ENCODE data around the gene CPSF7.

CPSF7 gene

GRCh38 chr11:61413496-61413895 is 16.3 kb downstream of the CPSF7 start:
- H4K20me1 ChIP-seq (ENCODE audit: insufficient read depth, low read length) = peaks cover 40% of the 10 kb centered on the region
- peaks cover 97% of the 10 kb centered on the region for H3K36me3 ChIP-seq (ENCODE audit: insufficient read depth, low read length)
- DNase-seq (no peak), ATAC-seq (ENCODE audit: insufficient read depth, low read depth) (no peak)
- H3K79me2 ChIP-seq (ENCODE audit: insufficient read depth, low read length) = peaks cover 32% of the 10 kb centered on the region
- no peak overlapping the region for H2AFZ ChIP-seq (ENCODE audit: low read depth, low read length)
- H3K9me3 ChIP-seq (ENCODE audit: insufficient read depth, low read length, severe bottlenecking) = no peaks in the 10 kb centered on the region
- TF ChIP-seq CTCF (IDR thresholded peaks at IDR 0.05; ENCODE audit: borderline replicate concordance, extremely low read depth, low read length, poor library complexity, severe bottlenecking) = no peak
- H3K27me3 ChIP-seq (ENCODE audit: insufficient read depth, low read length, poor library complexity) = no peaks in the 10 kb centered on the region
- H3K27ac ChIP-seq (ENCODE audit: low read length) = no peak overlapping the region
- no peaks in the 10 kb centered on the region for H3K4me1 ChIP-seq (ENCODE audit: insufficient read depth, low read length)
- no peak overlapping the region for H3K9ac ChIP-seq (ENCODE audit: low read depth, low read length)
- H3K4me2 ChIP-seq (ENCODE audit: insufficient read depth, low read length) = no peak overlapping the region
- H3K4me3 ChIP-seq (ENCODE audit: low read depth in 1 of 2, low read length in 2 of 2) = no peak overlapping the region

DNA sequence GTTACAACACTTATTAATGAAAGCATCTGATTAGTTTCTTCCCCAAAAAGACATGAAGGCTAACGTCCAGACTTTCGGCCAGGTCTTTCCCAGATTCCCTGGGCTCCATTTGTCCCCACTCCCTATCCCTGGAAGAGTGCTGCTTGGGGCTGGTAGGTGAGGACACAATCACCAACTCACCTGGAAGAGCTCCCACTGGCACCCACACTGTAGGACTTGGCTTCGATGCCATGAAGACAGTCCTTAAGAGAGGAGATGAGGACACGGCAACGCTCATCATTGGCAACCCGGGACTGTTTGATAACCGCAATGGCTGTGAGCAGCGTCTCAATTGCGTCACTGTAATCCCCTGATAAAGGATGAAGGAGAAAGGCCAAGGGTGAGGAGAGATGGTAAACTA is 18.2 kb downstream of the CPSF7 start:
- no peak for DNase-seq

GRCh38 chr11:61406991-61407728 is 22.6 kb downstream of the CPSF7 start:
- no peak for ATAC-seq (ENCODE audit: insufficient read depth, low read depth)

More for the DNA sequence above, 18.2 kb downstream of the CPSF7 start:
- Histone ChIP-seq H3K36me3 (ENCODE audit: insufficient read depth, low read length) (peaks cover 95% of the 10 kb centered on the region), H3K4me1 (ENCODE audit: insufficient read depth, low read length) (no peaks in the 10 kb centered on the region), H3K27ac (ENCODE audit: low read length) (no peak overlapping the region), H3K79me2 (ENCODE audit: insufficient read depth, low read length) (peaks cover 13% of the 10 kb centered on the region), H3K9ac (ENCODE audit: low read depth, low read length) (no peak overlapping the region), H3K4me2 (ENCODE audit: insufficient read depth, low read length) (no peak overlapping the region), H3K9me3 (ENCODE audit: insufficient read depth, low read length, severe bottlenecking) (no peaks in the 10 kb centered on the region), H3K27me3 (ENCODE audit: insufficient read depth, low read length, poor library complexity) (no peaks in the 10 kb centered on the region), H4K20me1 (ENCODE audit: insufficient read depth, low read length) (peaks cover 32% of the 10 kb centered on the region), H2AFZ (ENCODE audit: low read depth, low read length) (no peak overlapping the region), H3K4me3 (ENCODE audit: low read depth in 1 of 2, low read length in 2 of 2) (no peak overlapping the region)
- no peak for ATAC-seq (ENCODE audit: insufficient read depth, low read depth)
- no peak for TF ChIP-seq CTCF (IDR thresholded peaks at IDR 0.05; ENCODE audit: borderline replicate concordance, extremely low read depth, low read length, poor library complexity, severe bottlenecking)
- no peak for TF ChIP-seq EZH2 (IDR thresholded peaks at IDR 0.05; ENCODE audit: borderline replicate concordance, low read depth, low read length, severe bottlenecking)

More at GRCh38 chr11:61406991-61407728, 22.6 kb downstream of the CPSF7 start:
- no peak for DNase-seq
- H3K9me3 ChIP-seq (ENCODE audit: insufficient read depth, low read length, severe bottlenecking) = no peaks in the 10 kb centered on the region
- H3K27ac ChIP-seq (ENCODE audit: low read length) = no peak overlapping the region
- H3K36me3 ChIP-seq (ENCODE audit: insufficient read depth, low read length) = peaks cover 89% of the 10 kb centered on the region
- peaks cover 10% of the 10 kb centered on the region; the same call in 1 of the 2 replicates for H3K79me2 ChIP-seq (ENCODE audit: insufficient read depth, low read length)
- H3K4me2 ChIP-seq (ENCODE audit: insufficient read depth, low read length) = no peak overlapping the region
- H3K27me3 ChIP-seq (ENCODE audit: insufficient read depth, low read length, poor library complexity) = no peaks in the 10 kb centered on the region
- no peaks in the 10 kb centered on the region for H3K4me1 ChIP-seq (ENCODE audit: insufficient read depth, low read length)
- no peak overlapping the region for H3K9ac ChIP-seq (ENCODE audit: low read depth, low read length)
- no peak overlapping the region for H3K4me3 ChIP-seq (ENCODE audit: low read depth in 1 of 2, low read length in 2 of 2)
- no peak overlapping the region for H2AFZ ChIP-seq (ENCODE audit: low read depth, low read length)
- peaks cover 39% of the 10 kb centered on the region for H4K20me1 ChIP-seq (ENCODE audit: insufficient read depth, low read length)
- TF ChIP-seq CTCF (IDR thresholded peaks at IDR 0.05; ENCODE audit: borderline replicate concordance, extremely low read depth, low read length, poor library complexity, severe bottlenecking) (no peak), EZH2 (IDR thresholded peaks at IDR 0.05; ENCODE audit: borderline replicate concordance, low read depth, low read length, severe bottlenecking) (no peak)

All from DND-41 (cell line).